K562 (cell line): ENCODE measurements around the gene SND1. TPM values are rescaled to one million over a fixed set of nuclear protein-coding genes. Genes with fewer than 3 reads are reported as not detected.
A peak's percentile ranks its signal among the peaks of the same experiment; 100 is the strongest.

Experiments
- ARNT ChIP-seq, 2 experiments: fragments of 450-650 bp; IDR thresholded peaks; 2 replicates each; pipeline ENCODE4 v1.6.1; 2016; ENCODE audit warnings: mild to moderate bottlenecking in 1 of 2
- BACH1 ChIP-seq: fragments of 200-800 bp; sonication (Bioruptor generic); IDR thresholded peaks from 2 replicates; pipeline ENCODE4 v1.6.1; 2016; ENCODE audit warnings: missing genetic modification characterization, missing compliant biosample characterization
- CBX5 ChIP-seq: IDR thresholded peaks from 2 replicates; pipeline ENCODE4 v1.6.1; 2014; ENCODE audit warnings: low read depth, borderline replicate concordance
- DPF2 ChIP-seq: fragments of 450-650 bp; IDR thresholded peaks from 2 replicates; pipeline ENCODE4 v1.6.1; 2016
- EWSR1 ChIP-seq: fragments of 450-650 bp; IDR thresholded peaks from 2 replicates; pipeline ENCODE4 v1.6.1; 2018; ENCODE audit warnings: borderline replicate concordance, mild to moderate bottlenecking, low read depth, moderate library complexity; ENCODE audit not compliant: partially characterized antibody
- GATA2 ChIP-seq: sonication (generic); formaldehyde crosslinking; IDR thresholded peaks from 2 replicates; pipeline ENCODE4 v1.4.0; 2020; ENCODE audit warnings: mild to moderate bottlenecking, missing genetic modification reagents
- HDAC1 ChIP-seq, 2 experiments: fragments of 450-650 bp; IDR thresholded peaks; 2 replicates each; pipeline ENCODE4 v1.6.1; 2016 to 2017; ENCODE audit warnings: inconsistent platforms in 1 of 2, mild to moderate bottlenecking in 1 of 2, moderate library complexity in 1 of 2
- HDAC8 ChIP-seq: fragments of 450-650 bp; IDR thresholded peaks from 2 replicates; pipeline ENCODE4 v1.6.1; 2016; ENCODE audit warnings: mild to moderate bottlenecking, missing genetic modification characterization, moderate library complexity, missing compliant biosample characterization
- HSF4 ChIP-seq: fragments of 250-450 bp; sonication (Bioruptor Pico); IDR thresholded peaks from 2 replicates; pipeline ENCODE4 v2.1.2; 2022; ENCODE audit warnings: mild to moderate bottlenecking, moderate library complexity, borderline replicate concordance
- KDM4B ChIP-seq, 2 experiments: fragments of 450-650 bp in 1 of 2; sonication (generic) in 1 of 2; IDR thresholded peaks; 2 replicates each; pipeline ENCODE4 v1.6.1; 2016 to 2017; ENCODE audit warnings: borderline replicate concordance in 2 of 2, antibody characterized with exemption in 1 of 2, low read depth in 1 of 2, mild to moderate bottlenecking in 1 of 2
- PHF20 ChIP-seq: fragments of 450-650 bp; IDR thresholded peaks from 2 replicates; pipeline ENCODE4 v1.6.1; 2018; ENCODE audit not compliant: partially characterized antibody
- PML ChIP-seq: IDR thresholded peaks from 2 replicates; pipeline ENCODE4 v1.6.1; 2012; ENCODE audit warnings: low read length, inconsistent platforms
- POLR3A ChIP-seq: IDR thresholded peaks from 2 replicates; pipeline ENCODE4 v1.6.1; 2011; ENCODE audit warnings: borderline replicate concordance, mild to moderate bottlenecking, moderate library complexity; ENCODE audit not compliant: insufficient read length, insufficient read depth; ENCODE audit errors: extremely low read depth
- SNRNP70 ChIP-seq: fragments of 200-400 bp; formaldehyde crosslinking; optimal IDR thresholded peaks from 2 replicates; pipeline ENCODE3; 2017; ENCODE audit warnings: low read depth, low read length
- SREBF1 ChIP-seq: fragments of 150-350 bp; IDR thresholded peaks from 2 replicates; pipeline ENCODE4 v1.6.1; 2014; ENCODE audit warnings: antibody characterized with exemption, low read depth, low read length, borderline replicate concordance
- U2AF1 ChIP-seq: fragments of 200-400 bp; formaldehyde crosslinking; optimal IDR thresholded peaks from 2 replicates; pipeline ENCODE3; 2017; ENCODE audit warnings: mild to moderate bottlenecking, low read depth, low read length, moderate library complexity
- XRCC4 ChIP-seq: IDR thresholded peaks from one replicate; pipeline ENCODE4 v1.6.1; 2011; ENCODE audit not compliant: insufficient read depth, insufficient read length; ENCODE audit errors: extremely low read depth
- ZBTB8A ChIP-seq: fragments of 450-650 bp; IDR thresholded peaks from 2 replicates; pipeline ENCODE4 v1.6.1; 2018; ENCODE audit warnings: mild to moderate bottlenecking, moderate library complexity; ENCODE audit not compliant: partially characterized antibody
- ZFX ChIP-seq: sonication (generic); formaldehyde crosslinking; IDR thresholded peaks from 2 replicates; pipeline ENCODE4 v1.8.0; 2022; ENCODE audit warnings: mild to moderate bottlenecking, missing genetic modification reagents, moderate library complexity
- ZNF707 ChIP-seq: fragments of 250-450 bp; sonication (Bioruptor Pico); conservative IDR thresholded peaks from 2 replicates; pipeline ENCODE4 v1.8.0; 2022; ENCODE audit warnings: inconsistent platforms, mild to moderate bottlenecking, moderate library complexity
- ZNF75A ChIP-seq: fragments of 450-650 bp; formaldehyde crosslinking; IDR thresholded peaks from 2 replicates; pipeline ENCODE4 v1.4.0; 2020; ENCODE audit warnings: mild to moderate bottlenecking
- ZNF76 ChIP-seq: fragments of 250-450 bp; sonication (Bioruptor Pico); IDR thresholded peaks from 2 replicates; pipeline ENCODE4 v1.4.0; 2020; ENCODE audit warnings: mild to moderate bottlenecking, moderate library complexity, borderline replicate concordance
- ZNF778 ChIP-seq: fragments of 450-650 bp; formaldehyde crosslinking; IDR thresholded peaks from 2 replicates; pipeline ENCODE4 v1.4.0; 2020; ENCODE audit warnings: mild to moderate bottlenecking, moderate library complexity
- polyA plus RNA-seq, 8 experiments: library from polyadenylated mRNA; depleted of rRNA in 4 of 8; stranded (reverse) in 5 of 8; unstranded in 3 of 8; fragments of >200 nt; fragmentation: Nextera tagmentation in 2 of 8; fragmentation: Illumina TruSeq in 1 of 8; extraction: Ambion mirVana in 2 of 8; extraction: Trizol in 1 of 8; gene quantifications; 2 replicates each; pipeline versions ENCODE4 v1.2.1 to v1.2.3, GENCODE V29; 2011 to 2014; ENCODE audit warnings: inconsistent platforms in 1 of 8, missing spikeins in 1 of 8
- total RNA-seq, 7 experiments: library from RNA; depleted of rRNA in 6 of 7; stranded (reverse); fragments of >200 nt in 6 of 7; fragmentation: Illumina TruSeq in 2 of 7; extraction: Trizol in 2 of 7; gene quantifications; 2 replicates each; pipeline versions ENCODE4 v1.2.1 to v1.2.3, GENCODE V29; 2011 to 2021; ENCODE audit warnings: low replicate concordance in 1 of 7
- TF ChIP-seq, protein P1 (sequence below): fragments of 200-800 bp; sonication (Bioruptor generic); IDR thresholded peaks from 2 replicates; pipeline ENCODE4 v1.6.1; 2017; ENCODE audit warnings: missing genetic modification characterization, missing compliant biosample characterization
- TF ChIP-seq, protein P2 (sequence below): fragments of 250-450 bp; sonication (Bioruptor Pico); IDR thresholded peaks from 2 replicates; pipeline ENCODE4 v1.5.0; 2020; ENCODE audit warnings: mild to moderate bottlenecking
- TF ChIP-seq, protein P3 (sequence below): fragments of 250-450 bp; sonication (Bioruptor Pico); IDR thresholded peaks from 2 replicates; pipeline ENCODE4 v1.8.0; 2022; ENCODE audit warnings: inconsistent platforms

SND1 gene
- total and polyA plus RNA-seq, 9 of the 15 experiments (the other 6 are each of a cell fraction or from before 2014, with no cell fraction given) = 46.5 to 307 (median 191) TPM

DNA sequence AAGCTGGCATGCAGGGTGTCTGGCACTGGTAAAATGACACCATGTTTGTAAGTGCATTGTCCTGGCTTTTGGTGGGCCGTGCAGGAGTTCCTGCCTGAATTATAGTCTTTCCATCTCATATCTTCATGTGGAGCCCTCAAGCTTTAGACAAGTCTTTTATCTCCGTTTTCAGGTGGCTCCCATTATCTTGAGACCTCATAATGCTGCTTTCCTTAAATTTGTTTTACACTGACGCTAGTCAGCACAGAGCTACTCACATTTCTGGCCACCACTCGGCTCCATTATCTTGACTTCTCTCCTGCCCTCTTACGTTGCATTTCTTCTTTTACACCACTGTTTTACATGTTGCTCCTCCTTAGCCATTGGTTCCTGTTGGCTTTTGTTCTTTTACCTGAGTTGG lies 342.0 kb downstream of the SND1 start (continued):
- peak in 1 of 2 experiments; percentile 31; a peak in 2 of 4 replicates for TF ChIP-seq HDAC1 (IDR thresholded peaks at IDR 0.05)
- no peak for TF ChIP-seq HDAC8
- no peak for TF ChIP-seq SREBF1
- TF ChIP-seq ZBTB8A = no peak
- no peak for TF ChIP-seq ZNF75A (CRISPR knock-in tag)
- peak; percentile 83 for TF ChIP-seq DPF2
- TF ChIP-seq HSF4 (CRISPR knock-in tag) = no peak
- no peak for TF ChIP-seq XRCC4
- 0 out of 4 replicates have a peak, but pooled peaks of 1 of the 2 experiments have one; percentile 33 for TF ChIP-seq ARNT (IDR thresholded peaks at IDR 0.05)
- TF ChIP-seq PML = peak; percentile 37; the same call in 1 of the 2 replicates
- TF ChIP-seq, protein P1, sequence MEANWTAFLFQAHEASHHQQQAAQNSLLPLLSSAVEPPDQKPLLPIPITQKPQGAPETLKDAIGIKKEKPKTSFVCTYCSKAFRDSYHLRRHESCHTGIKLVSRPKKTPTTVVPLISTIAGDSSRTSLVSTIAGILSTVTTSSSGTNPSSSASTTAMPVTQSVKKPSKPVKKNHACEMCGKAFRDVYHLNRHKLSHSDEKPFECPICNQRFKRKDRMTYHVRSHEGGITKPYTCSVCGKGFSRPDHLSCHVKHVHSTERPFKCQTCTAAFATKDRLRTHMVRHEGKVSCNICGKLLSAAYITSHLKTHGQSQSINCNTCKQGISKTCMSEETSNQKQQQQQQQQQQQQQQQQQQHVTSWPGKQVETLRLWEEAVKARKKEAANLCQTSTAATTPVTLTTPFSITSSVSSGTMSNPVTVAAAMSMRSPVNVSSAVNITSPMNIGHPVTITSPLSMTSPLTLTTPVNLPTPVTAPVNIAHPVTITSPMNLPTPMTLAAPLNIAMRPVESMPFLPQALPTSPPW = no peak
- TF ChIP-seq GATA2 (CRISPR knock-in tag) = peak; percentile 50
- TF ChIP-seq KDM4B (IDR thresholded peaks at IDR 0.05; ENCODE audit: borderline replicate concordance in 2 of 2, low read depth in 1 of 2) = no peak
- no peak for TF ChIP-seq EWSR1
- no peak for TF ChIP-seq POLR3A
- TF ChIP-seq U2AF1 = no peak
- no peak for TF ChIP-seq CBX5
- TF ChIP-seq, protein P2, sequence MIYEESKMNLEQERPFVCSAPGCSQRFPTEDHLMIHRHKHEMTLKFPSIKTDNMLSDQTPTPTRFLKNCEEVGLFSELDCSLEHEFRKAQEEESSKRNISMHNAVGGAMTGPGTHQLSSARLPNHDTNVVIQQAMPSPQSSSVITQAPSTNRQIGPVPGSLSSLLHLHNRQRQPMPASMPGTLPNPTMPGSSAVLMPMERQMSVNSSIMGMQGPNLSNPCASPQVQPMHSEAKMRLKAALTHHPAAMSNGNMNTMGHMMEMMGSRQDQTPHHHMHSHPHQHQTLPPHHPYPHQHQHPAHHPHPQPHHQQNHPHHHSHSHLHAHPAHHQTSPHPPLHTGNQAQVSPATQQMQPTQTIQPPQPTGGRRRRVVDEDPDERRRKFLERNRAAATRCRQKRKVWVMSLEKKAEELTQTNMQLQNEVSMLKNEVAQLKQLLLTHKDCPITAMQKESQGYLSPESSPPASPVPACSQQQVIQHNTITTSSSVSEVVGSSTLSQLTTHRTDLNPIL (CRISPR knock-in tag) = no peak
- TF ChIP-seq ZNF76 (CRISPR knock-in tag) = no peak
- TF ChIP-seq PHF20 = no peak
- no peak for TF ChIP-seq ZNF778 (CRISPR knock-in tag)
- no peak for TF ChIP-seq ZNF707
- no peak for TF ChIP-seq ZFX (CRISPR knock-in tag)
- TF ChIP-seq, protein P3, sequence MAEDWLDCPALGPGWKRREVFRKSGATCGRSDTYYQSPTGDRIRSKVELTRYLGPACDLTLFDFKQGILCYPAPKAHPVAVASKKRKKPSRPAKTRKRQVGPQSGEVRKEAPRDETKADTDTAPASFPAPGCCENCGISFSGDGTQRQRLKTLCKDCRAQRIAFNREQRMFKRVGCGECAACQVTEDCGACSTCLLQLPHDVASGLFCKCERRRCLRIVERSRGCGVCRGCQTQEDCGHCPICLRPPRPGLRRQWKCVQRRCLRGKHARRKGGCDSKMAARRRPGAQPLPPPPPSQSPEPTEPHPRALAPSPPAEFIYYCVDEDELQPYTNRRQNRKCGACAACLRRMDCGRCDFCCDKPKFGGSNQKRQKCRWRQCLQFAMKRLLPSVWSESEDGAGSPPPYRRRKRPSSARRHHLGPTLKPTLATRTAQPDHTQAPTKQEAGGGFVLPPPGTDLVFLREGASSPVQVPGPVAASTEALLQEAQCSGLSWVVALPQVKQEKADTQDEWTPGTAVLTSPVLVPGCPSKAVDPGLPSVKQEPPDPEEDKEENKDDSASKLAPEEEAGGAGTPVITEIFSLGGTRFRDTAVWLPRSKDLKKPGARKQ = no peak
- no peak for TF ChIP-seq SNRNP70
- no peak for TF ChIP-seq BACH1
